GM19438 (cell line): ENCODE measurements around the gene LRBA.

Experiments
- ATAC-seq: cut with Tn5 transposase; IDR thresholded peaks from one replicate; pipeline ENCODE4 v1.9.1; 2021; ENCODE audit warnings: low read depth; ENCODE audit not compliant: unreplicated experiment

LRBA gene

GRCh38 chr4:150261571-150261970, 753.5 kb downstream of the LRBA start:
- no peak for ATAC-seq

GRCh38 chr4:150259861-150260567, 755.1 kb downstream of the LRBA start:
- ATAC-seq = no peak

DNA sequence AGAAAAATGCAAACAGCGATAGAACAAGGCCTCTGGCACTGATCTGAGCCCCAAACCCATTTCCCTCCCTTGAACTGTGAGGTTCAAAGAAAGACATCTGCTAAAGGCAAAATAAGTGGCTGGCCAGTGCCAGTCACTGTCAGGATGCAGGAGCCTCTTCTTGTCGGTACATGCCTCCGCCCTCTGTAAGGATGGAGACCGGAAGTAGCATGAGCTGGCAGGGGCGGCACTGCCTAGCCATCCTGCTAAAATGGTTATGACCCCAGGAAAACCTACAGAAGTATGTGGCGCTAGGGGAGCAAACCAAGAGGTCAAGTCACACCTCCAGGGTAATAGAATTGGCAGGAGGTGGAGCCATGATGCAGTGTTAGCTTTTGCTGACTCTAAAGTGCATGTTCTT, 756.5 kb downstream of the LRBA start:
- ATAC-seq = no peak

GRCh38 chr4:150256841-150257730, 758.0 kb downstream of the LRBA start:
- ATAC-seq = no peak

DNA sequence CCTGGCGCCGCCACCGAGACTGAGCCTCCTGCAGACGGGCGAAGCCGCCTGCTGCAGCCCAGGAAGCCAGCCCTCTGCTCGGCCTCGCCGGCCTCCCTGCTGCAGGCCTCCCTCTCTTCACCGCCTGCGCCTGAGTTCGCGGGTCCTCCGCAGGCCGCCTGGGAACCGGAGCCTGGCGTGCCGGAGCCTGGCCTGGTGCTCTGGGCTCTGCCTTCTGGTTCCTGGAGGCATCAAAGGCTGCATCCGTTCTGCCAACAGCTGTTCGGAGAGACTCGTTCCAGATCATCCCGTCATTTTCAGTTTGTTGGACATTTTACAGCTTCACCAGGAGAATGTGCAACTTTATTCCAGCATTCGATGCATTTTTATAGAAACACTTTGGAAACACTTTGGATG, 758.9 kb downstream of the LRBA start:
- no peak for ATAC-seq

DNA sequence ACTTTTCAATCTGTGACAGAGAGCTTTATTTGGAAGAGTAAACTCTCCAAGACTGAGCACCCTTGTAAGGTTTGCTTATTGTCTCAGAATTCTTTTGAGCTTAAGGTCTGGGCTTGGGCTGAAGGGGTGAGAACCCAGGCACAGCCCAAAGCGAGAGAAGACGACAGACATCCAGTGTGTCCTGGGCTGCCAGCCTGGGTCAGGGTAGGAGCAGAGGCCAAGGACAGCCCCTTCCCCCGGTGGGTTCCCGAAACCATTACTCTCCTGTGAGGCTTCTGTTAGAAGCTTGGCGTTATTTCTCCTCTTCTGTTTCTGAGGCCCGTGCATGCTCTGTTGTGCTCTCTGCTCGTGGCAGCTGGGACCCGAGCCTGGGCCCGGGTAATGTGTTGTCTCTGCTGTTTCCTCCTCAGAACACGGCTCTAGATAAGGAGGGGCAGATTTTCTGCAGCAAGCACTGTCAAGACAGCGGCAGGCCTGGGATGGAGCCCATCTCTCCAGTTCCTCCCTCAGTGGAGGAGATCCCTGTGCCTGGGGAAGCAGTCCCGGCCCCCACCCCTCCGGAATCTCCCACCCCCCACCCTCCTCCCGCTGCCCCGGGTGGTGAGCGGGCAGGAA, 759.4 kb downstream of the LRBA start:
- no peak for ATAC-seq

GRCh38 chr4:150253965-150254630, 761.0 kb downstream of the LRBA start:
- ATAC-seq = no peak

DNA sequence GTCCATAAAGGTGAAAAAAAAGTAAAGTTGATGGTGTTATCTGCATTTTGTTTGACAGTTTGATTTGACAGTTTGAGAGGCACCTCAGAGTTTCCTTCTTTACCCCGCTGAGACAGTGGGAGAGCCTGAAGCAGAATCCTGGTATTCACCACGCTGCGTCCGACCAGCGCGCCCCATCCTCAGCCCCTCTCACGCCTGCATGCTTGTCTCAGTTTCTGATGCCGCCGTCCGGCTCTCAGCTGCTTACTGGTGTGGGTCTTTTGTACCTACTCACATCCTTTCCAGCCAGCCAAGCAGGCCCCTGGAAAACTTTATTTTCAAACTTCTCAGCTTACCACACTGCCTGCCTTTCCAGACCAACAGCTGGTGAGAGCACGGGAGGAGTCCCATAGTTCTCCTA, 761.7 kb downstream of the LRBA start:
- no peak for ATAC-seq

DNA sequence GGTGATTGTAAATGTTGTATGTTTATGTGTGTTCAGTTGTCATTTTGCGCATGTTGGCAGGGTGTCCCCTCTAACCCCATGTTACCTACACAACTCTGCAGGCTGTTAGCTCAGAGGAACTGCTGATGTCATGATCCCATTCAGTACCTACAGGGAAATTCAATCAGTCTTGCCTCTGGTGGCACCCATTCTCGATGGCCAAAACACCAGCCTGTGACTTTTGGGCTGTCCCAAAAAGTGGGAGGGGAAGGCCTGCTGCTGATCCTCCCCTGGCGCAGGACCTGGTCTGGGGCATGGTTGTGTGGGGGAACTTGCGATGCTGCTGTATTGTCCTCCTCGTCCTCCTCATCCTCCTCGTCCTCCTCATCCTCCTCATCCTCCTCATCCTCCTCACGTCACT, 762.3 kb downstream of the LRBA start:
- ATAC-seq = no peak

DNA sequence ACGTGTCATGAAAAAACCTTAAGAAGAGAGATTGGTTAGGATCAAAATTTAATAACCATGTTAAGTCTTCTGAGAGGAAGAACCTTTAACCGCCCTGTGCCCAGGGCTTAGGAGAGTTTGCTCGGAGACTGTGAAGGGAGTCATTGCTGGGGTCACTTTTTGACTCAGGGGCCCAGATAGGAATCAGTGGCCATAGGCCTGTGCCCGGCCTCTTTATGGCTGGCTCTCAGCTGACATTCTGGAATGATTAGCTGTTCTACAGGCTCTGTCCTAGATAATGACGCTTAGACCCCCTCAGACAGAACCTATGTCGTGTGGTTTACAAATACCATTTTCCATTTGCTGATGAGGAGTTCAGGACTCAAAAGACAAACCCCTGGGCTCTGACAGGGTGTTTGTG, 762.8 kb downstream of the LRBA start:
- no peak for ATAC-seq

DNA sequence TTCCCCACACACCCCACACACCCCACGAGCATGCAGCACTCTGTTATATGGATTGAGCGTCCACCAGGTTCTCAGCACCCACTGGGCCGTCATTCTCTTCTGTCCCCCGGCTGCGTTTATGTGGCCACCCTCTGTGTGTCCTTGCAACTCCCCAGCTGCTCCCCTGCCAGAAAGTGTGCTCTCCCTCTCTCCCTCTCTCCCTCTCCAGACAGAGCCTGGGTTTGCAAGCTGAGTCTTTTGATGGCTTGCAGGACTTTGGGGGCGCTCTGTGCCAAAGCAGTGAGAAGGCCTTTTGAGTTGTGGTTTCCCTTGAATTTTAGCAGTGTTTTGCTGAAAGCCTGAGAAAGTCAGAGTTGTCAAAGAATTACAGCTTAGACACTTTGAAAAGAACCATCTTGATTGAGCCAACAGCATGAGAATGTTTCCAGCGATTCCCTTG, 763.3 kb downstream of the LRBA start:
- no peak for ATAC-seq

GRCh38 chr4:150250998-150251651, 764.0 kb downstream of the LRBA start:
- no peak for ATAC-seq

DNA sequence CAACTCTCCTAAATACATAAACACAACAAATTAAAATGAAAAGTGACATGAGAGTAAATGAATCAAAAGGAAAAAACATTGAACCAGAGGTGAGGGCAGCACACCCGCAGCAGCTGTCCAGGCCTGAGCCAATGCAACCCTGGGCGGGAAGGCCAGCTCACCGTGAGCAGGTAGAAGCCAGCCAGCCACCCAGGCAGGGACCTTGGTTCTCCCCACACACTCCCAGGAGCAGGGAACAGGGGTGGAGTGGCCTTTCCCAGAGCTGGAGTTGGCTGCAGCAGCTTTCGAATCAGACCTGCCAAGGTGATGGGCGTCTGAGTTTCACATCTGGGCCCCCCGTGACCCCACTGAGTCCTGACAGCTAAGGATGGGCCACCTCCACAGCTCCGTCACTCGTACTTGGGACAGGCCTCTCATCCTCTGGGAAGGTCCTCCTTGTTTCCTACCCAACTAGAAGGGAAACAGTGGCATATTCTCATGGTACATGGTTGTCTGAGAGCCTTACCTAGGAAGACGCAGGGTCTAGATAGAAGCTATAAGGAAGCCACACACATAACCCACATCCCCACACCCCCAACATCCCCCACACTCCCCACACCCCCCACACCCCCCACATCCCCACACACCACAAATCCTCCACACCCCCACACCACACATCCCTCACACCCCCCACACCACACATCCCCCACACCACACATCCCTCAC, 764.6 kb downstream of the LRBA start:
- no peak for ATAC-seq

DNA sequence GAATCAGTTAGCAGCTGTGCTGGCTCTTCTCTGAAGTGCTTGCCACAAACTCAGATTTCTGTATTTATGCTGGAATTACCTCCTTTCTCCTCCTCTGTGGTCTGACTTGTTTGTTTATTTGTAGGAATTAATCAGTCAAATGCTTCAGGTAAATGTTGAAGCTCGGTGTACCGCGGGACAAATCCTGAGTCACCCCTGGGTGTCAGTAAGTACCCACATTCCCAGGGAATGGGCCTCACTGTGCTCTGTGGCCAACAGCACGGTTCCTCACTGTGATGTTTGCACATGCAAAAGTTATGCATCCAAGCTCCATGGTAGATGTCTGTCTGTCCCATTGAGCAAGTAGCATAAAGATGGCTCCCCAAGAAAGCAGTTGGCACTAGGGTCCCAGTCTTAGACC, 766.9 kb downstream of the LRBA start:
- ATAC-seq = no peak

DNA sequence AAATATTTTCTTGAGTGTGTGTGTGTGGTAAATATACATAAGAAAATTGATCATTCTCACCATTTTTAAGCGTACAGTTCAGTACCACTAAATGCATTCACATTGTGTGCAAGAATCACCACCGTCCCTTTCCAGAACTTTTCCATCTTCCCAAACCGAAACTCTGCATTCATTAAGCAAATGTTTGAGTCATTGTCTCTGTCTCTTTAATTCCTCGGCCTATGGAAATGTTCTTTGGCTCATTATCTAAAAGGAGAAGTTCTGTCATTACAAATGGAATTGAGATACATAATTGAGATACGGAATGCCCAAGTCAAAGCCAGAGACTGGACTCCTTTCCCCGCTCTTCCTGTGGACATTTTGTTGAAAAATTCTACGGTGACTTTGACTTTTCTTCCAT, 767.9 kb downstream of the LRBA start:
- no peak for ATAC-seq

DNA sequence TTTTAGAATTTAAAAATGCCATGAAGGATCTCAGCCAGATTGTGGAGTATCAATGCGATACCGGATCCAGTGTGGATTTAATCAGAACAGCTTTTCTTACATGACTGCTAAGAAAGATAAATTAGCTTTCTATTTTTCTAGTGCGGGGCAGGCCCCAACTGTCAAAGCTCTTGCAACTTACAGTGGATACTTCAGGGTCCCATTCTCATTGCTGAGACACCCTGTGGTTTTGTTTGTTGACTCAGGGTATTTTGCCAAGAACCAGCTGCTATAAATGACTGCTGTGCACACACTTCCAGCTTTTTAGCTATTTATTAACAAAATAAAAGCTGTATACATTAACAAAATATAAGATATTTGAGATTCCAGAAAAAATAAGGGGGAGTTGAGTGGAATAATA, 770.5 kb downstream of the LRBA start:
- ATAC-seq = no peak

GRCh38 chr4:150243932-150244331, 771.2 kb downstream of the LRBA start:
- no peak for ATAC-seq

GRCh38 chr4:150242820-150243458, 772.1 kb downstream of the LRBA start:
- no peak for ATAC-seq

- no peak for ATAC-seq
Measured at GRCh38 chr4:150240011-150240410, 775.1 kb downstream of the LRBA start.
